Right atrium auricular region (tissue), 2 donors: ENCODE results near the gene ZNF334. TPM values are rescaled to one million over a fixed set of nuclear protein-coding genes. Genes with fewer than 3 reads are reported as not detected.

Source experiments
- DNase-seq: peaks from one replicate; pipeline ENCODE4 v3.0.0-alpha.2; 2019; ENCODE audit warnings: low spot score
- H3K27ac ChIP-seq, 2 donors: fragments of 200-600 bp; sonication (generic); 1 replicate in 1 of 2; 2 replicates in 1 of 2; pipeline ENCODE4 v1.5.1; 2016 to 2019
- H3K27me3 ChIP-seq, 2 donors: fragments of 200-600 bp; sonication (generic); one replicate each; pipeline versions ENCODE4 v1.5.1 to v1.6.0; 2017 to 2019
- H3K36me3 ChIP-seq: fragments of 200-600 bp; sonication (generic); one replicate; pipeline ENCODE4 v1.5.1; 2016
- H3K4me1 ChIP-seq, 2 donors: fragments of 200-600 bp; sonication (generic); one replicate each; pipeline versions ENCODE4 v1.5.1 to v1.6.0; 2017 to 2019
- H3K4me3 ChIP-seq, 2 donors: fragments of 200-600 bp; sonication (generic); 1 replicate in 1 of 2; 2 replicates in 1 of 2; pipeline ENCODE4 v1.5.1; 2017 to 2019; ENCODE audit warnings: mild to moderate bottlenecking in 1 of 2, moderate library complexity in 1 of 2
- H3K9me3 ChIP-seq, 2 donors: fragments of 200-600 bp; sonication (generic); one replicate each; pipeline ENCODE4 v1.5.1; 2019
- total RNA-seq, 2 donors: library from RNA; depleted of rRNA; stranded (reverse); fragments of >200 nt; gene quantifications; one replicate each; pipeline ENCODE4 v1.1.0, GENCODE V29; 2016
- TF ChIP-seq, protein P1 (sequence below), 2 donors: fragments of 200-600 bp; sonication (generic); IDR thresholded peaks; one replicate each; pipeline ENCODE4 v1.5.1; 2019; ENCODE audit warnings: antibody characterized with exemption in 2 of 2

The ZNF334 gene
- total RNA-seq, 2 donors from 2014 or later: 0.79 to 1.3 TPM

DNA sequence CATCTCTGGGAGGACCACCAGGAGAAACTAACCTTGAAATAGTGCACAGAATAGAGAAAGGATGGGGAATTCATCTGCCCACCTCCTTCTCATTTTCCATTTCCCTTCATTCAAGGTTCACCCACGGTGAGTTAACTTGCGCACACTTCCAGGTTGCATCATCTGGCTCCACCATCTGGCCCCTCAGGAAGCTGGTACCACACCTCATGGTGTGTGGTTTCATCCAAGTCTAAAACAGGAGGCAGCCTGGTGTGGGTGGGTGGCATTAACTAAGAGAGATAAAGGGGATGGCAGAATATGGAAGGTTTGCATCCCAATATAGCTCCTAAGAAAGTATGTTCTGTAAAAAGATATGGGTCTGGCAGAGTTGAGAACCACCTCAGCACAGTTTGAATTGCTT is 3.8 kb downstream of the ZNF334 start:
- no peaks in the 10 kb centered on the region for H3K9me3 ChIP-seq
- no peak overlapping the region for H3K27ac ChIP-seq

GRCh38 chr20:46507760-46508407 is 5.5 kb downstream of the ZNF334 start:
- Histone ChIP-seq H3K36me3 (no peaks in the 10 kb centered on the region), H3K27ac (no peak overlapping the region)

More for the DNA sequence above, 3.8 kb downstream of the ZNF334 start:
- Histone ChIP-seq H3K36me3 (no peaks in the 10 kb centered on the region), H3K27me3 (no peaks in the 10 kb centered on the region), H3K4me1 (no peaks in the 10 kb centered on the region), H3K4me3 (no peak overlapping the region)
- TF ChIP-seq, protein P1, sequence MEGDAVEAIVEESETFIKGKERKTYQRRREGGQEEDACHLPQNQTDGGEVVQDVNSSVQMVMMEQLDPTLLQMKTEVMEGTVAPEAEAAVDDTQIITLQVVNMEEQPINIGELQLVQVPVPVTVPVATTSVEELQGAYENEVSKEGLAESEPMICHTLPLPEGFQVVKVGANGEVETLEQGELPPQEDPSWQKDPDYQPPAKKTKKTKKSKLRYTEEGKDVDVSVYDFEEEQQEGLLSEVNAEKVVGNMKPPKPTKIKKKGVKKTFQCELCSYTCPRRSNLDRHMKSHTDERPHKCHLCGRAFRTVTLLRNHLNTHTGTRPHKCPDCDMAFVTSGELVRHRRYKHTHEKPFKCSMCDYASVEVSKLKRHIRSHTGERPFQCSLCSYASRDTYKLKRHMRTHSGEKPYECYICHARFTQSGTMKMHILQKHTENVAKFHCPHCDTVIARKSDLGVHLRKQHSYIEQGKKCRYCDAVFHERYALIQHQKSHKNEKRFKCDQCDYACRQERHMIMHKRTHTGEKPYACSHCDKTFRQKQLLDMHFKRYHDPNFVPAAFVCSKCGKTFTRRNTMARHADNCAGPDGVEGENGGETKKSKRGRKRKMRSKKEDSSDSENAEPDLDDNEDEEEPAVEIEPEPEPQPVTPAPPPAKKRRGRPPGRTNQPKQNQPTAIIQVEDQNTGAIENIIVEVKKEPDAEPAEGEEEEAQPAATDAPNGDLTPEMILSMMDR (IDR thresholded peaks at IDR 0.05): no peak
- DNase-seq: no peak

DNA sequence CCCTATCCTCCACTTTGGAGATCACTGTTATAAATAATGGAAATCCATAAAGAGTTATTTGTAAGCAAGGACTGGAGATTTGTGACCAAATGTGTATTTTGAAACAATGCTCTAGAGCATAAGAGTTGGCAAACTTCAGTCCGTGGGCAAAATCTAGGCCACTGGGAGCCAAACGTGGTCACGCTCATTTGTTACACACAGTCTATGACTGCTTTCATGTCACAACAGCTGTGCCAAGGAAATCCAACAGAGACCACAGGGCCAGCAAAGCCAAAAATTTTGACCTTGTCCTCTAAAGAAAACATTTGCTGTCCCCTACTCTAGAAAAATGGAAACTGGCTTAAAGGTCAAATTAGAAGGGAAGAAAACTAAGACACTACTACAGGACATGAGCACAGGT is 7.9 kb downstream of the ZNF334 start:
- TF ChIP-seq, protein P1 (IDR thresholded peaks at IDR 0.05): no peak
- DNase-seq: no peak
- Histone ChIP-seq H3K27ac (no peak overlapping the region), H3K27me3 (no peaks in the 10 kb centered on the region), H3K36me3 (no peaks in the 10 kb centered on the region), H3K9me3 (peaks cover 13 to 32% of the 10 kb centered on the region in 2 donors), H3K4me3 (no peak overlapping the region), H3K4me1 (no peaks in the 10 kb centered on the region)

More at GRCh38 chr20:46507760-46508407, 5.5 kb downstream of the ZNF334 start:
- H3K4me3 ChIP-seq: no peak overlapping the region
- no peaks in the 10 kb centered on the region for H3K4me1 ChIP-seq
- H3K27me3 ChIP-seq: no peaks in the 10 kb centered on the region
- DNase-seq: no peak
- peaks cover 0 to 8% of the 10 kb centered on the region in 2 donors for H3K9me3 ChIP-seq
- TF ChIP-seq, protein P1 (IDR thresholded peaks at IDR 0.05): no peak

- H3K4me1 ChIP-seq: no peaks in the 10 kb centered on the region
- no peaks in the 10 kb centered on the region for H3K36me3 ChIP-seq
- DNase-seq: no peak
- TF ChIP-seq, protein P1 (IDR thresholded peaks at IDR 0.05): no peak
- no peaks in the 10 kb centered on the region for H3K27me3 ChIP-seq
- no peak overlapping the region for H3K4me3 ChIP-seq
- H3K9me3 ChIP-seq: peaks cover 13 to 43% of the 10 kb centered on the region in 2 donors
- no peak overlapping the region for H3K27ac ChIP-seq
Measured at GRCh38 chr20:46501961-46502360, 11.4 kb downstream of the ZNF334 start.

DNA sequence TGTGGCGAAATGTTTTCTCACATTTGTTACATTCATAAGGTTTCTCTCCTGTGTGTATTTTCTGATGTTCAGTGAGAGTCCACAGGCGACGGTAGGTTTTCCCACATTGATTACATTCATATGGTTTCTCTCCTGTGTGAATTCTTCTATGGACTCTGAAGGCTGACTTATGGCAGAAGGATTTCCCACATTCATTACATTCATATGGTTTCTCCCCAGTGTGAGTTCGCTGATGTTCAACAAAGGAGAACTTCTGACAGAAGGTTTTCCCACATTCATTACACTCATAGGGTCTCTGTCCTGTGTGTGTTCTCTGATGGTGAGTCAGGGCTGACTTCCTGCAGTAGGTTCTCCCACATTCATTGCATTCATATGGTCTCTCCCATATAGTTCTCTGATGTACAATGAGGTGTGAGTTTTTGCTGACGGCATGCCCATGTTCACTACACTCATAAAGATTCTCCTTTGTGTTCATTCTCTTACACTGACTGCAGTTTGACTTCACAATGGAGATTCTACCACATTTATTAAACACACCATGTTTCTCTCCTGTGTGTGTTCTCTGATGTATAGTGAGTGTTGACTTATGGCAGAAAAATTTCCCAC is 11.9 kb downstream of the ZNF334 start:
- Histone ChIP-seq H3K27me3 (no peaks in the 10 kb centered on the region), H3K9me3 (peaks cover 13 to 43% of the 10 kb centered on the region in 2 donors), H3K36me3 (no peaks in the 10 kb centered on the region), H3K4me3 (no peak overlapping the region), H3K4me1 (no peaks in the 10 kb centered on the region), H3K27ac (no peak overlapping the region)
- TF ChIP-seq, protein P1 (IDR thresholded peaks at IDR 0.05): no peak
- no peak for DNase-seq
